Fibroblast of lung (primary cell): ENCODE measurements around the gene TBC1D22A. TPM values are rescaled to one million over a fixed set of nuclear protein-coding genes. Genes with fewer than 3 reads are reported as not detected.

Experiments
- DNase-seq, 2 donors: peaks; one replicate each; pipeline versions ENCODE4 v3.0.0 to v3.0.0-alpha.2; 2010; ENCODE audit warnings: low read depth in 2 of 2
- H2AFZ ChIP-seq: 2 replicates; pipeline ENCODE4 v1.5.1; 2012; ENCODE audit warnings: low read length, control low read depth, inconsistent platforms
- H3K27ac ChIP-seq: 2 replicates; pipeline ENCODE4 v1.5.1; 2011; ENCODE audit warnings: low read length, control low read depth; ENCODE audit not compliant: insufficient read depth
- H3K27me3 ChIP-seq: 2 replicates; pipeline ENCODE4 v1.5.1; 2011; ENCODE audit warnings: mild to moderate bottlenecking, low read length; ENCODE audit not compliant: control insufficient read depth, insufficient read depth
- H3K36me3 ChIP-seq: 2 replicates; pipeline ENCODE4 v1.5.1; 2011; ENCODE audit warnings: low read length; ENCODE audit not compliant: control insufficient read depth, insufficient read depth
- H3K4me1 ChIP-seq: 2 replicates; pipeline ENCODE4 v1.5.1; 2011; ENCODE audit warnings: low read length; ENCODE audit not compliant: control insufficient read depth, insufficient read depth; ENCODE audit errors: extremely low read depth
- H3K4me2 ChIP-seq: 2 replicates; pipeline ENCODE4 v1.5.1; 2011; ENCODE audit warnings: low read length, control low read depth; ENCODE audit not compliant: insufficient read depth; ENCODE audit errors: extremely low read depth
- H3K4me3 ChIP-seq, 4 experiments: fragments of 200-600 bp in 1 of 4; sonication (generic) in 1 of 4; replicated peaks in 1 of 4; 2 replicates each; pipeline ENCODE4 v1.5.1; 2011 to 2016; ENCODE audit warnings: low read length in 4 of 4, low read depth in 3 of 4, mild to moderate bottlenecking in 3 of 4, control low read depth in 2 of 4, inconsistent platforms in 1 of 4, mixed read lengths in 1 of 4; ENCODE audit not compliant: insufficient read depth in 1 of 4; ENCODE audit errors: control extremely low read depth in 1 of 4
- H3K79me2 ChIP-seq: 2 replicates; pipeline ENCODE4 v1.5.1; 2012; ENCODE audit warnings: mild to moderate bottlenecking, low read length, inconsistent platforms; ENCODE audit not compliant: control insufficient read depth, insufficient read depth
- H3K9ac ChIP-seq: 2 replicates; pipeline ENCODE4 v1.5.1; 2011; ENCODE audit warnings: mild to moderate bottlenecking, low read length, control low read depth; ENCODE audit not compliant: insufficient read depth
- H3K9me3 ChIP-seq: 2 replicates; pipeline ENCODE4 v1.5.1; 2012; ENCODE audit warnings: low read depth, low read length; ENCODE audit not compliant: control insufficient read depth, insufficient read depth
- H4K20me1 ChIP-seq: 2 replicates; pipeline ENCODE4 v1.5.1; 2011; ENCODE audit warnings: low read length; ENCODE audit not compliant: control insufficient read depth, insufficient read depth; ENCODE audit errors: extremely low read depth
- CTCF ChIP-seq, 2 donors: IDR thresholded peaks in 1 of 2; conservative IDR thresholded peaks in 1 of 2; 1 replicate in 1 of 2; 2 replicates in 1 of 2; pipeline ENCODE4 v1.5.1; 2011 to 2012; ENCODE audit warnings: low read length in 2 of 2, control low read depth in 1 of 2, inconsistent platforms in 1 of 2, low read depth in 1 of 2, mild to moderate bottlenecking in 1 of 2
- EZH2 ChIP-seq: IDR thresholded peaks from 2 replicates; pipeline ENCODE4 v1.5.1; 2012; ENCODE audit warnings: low read length, control low read depth, mild to moderate bottlenecking; ENCODE audit errors: missing control alignments
- polyA plus RNA-seq, 2 donors: library from polyadenylated mRNA; depleted of rRNA in 1 of 2; stranded (reverse) in 1 of 2; unstranded in 1 of 2; fragments of >200 nt; gene quantifications; 2 replicates each; pipeline ENCODE4 v1.2.1, GENCODE V29; 2011 to 2012; ENCODE audit warnings: missing spikeins in 1 of 2
- total RNA-seq: library from RNA; depleted of rRNA; stranded (reverse); fragments of >200 nt; gene quantifications from 2 replicates; pipeline ENCODE4 v1.2.1, GENCODE V29; 2014

Gene TBC1D22A
- total and polyA plus RNA-seq, 2 donors (not counting 1 experiment from before 2014, with no cell fraction given): 11.6 to 17.6 TPM

GRCh38 chr22:47039356-47039755, 276.9 kb downstream of the TBC1D22A start:
- H3K4me3 ChIP-seq: no peak overlapping the region
- no peak overlapping the region for H3K4me2 ChIP-seq
- TF ChIP-seq EZH2 (no peak), CTCF (conservative IDR thresholded peaks at IDR 0.05 in 1 of 2, IDR thresholded peaks at IDR 0.05 in 1 of 2; ENCODE audit: low read depth in 1 of 2, low read length in 2 of 2) (no peak)
- no peaks in the 10 kb centered on the region for H3K36me3 ChIP-seq
- no peaks in the 10 kb centered on the region for H3K27me3 ChIP-seq
- H3K9me3 ChIP-seq: no peaks in the 10 kb centered on the region
- H3K4me1 ChIP-seq: no peaks in the 10 kb centered on the region
- H3K27ac ChIP-seq: no peak overlapping the region
- H2AFZ ChIP-seq: no peak overlapping the region
- H3K9ac ChIP-seq: no peak overlapping the region
- no peaks in the 10 kb centered on the region for H4K20me1 ChIP-seq
- DNase-seq: no peak
- no peaks in the 10 kb centered on the region for H3K79me2 ChIP-seq

GRCh38 chr22:47040486-47041270, 278.2 kb downstream of the TBC1D22A start:
- TF ChIP-seq EZH2 (no peak), CTCF (conservative IDR thresholded peaks at IDR 0.05 in 1 of 2, IDR thresholded peaks at IDR 0.05 in 1 of 2; ENCODE audit: low read depth in 1 of 2, low read length in 2 of 2) (no peak)

GRCh38 chr22:47041271-47042115, 279.0 kb downstream of the TBC1D22A start:
- H2AFZ ChIP-seq: no peak overlapping the region
- DNase-seq: no peak
- TF ChIP-seq CTCF (conservative IDR thresholded peaks at IDR 0.05 in 1 of 2, IDR thresholded peaks at IDR 0.05 in 1 of 2; ENCODE audit: low read depth in 1 of 2, low read length in 2 of 2): no peak
- no peak for TF ChIP-seq EZH2
- no peaks in the 10 kb centered on the region for H3K4me1 ChIP-seq
- H3K4me2 ChIP-seq: no peak overlapping the region
- no peaks in the 10 kb centered on the region for H3K79me2 ChIP-seq
- H3K9me3 ChIP-seq: no peaks in the 10 kb centered on the region
- H3K9ac ChIP-seq: no peak overlapping the region
- H3K4me3 ChIP-seq: no peak overlapping the region
- H3K36me3 ChIP-seq: no peaks in the 10 kb centered on the region
- no peak overlapping the region for H3K27ac ChIP-seq
- no peaks in the 10 kb centered on the region for H3K27me3 ChIP-seq
- H4K20me1 ChIP-seq: no peaks in the 10 kb centered on the region

More at GRCh38 chr22:47040486-47041270, 278.2 kb downstream of the TBC1D22A start:
- Histone ChIP-seq H3K36me3 (no peaks in the 10 kb centered on the region), H3K4me1 (no peaks in the 10 kb centered on the region), H3K9me3 (no peaks in the 10 kb centered on the region), H3K27me3 (no peaks in the 10 kb centered on the region), H3K4me3 (no peak overlapping the region), H2AFZ (no peak overlapping the region), H3K27ac (no peak overlapping the region), H4K20me1 (no peaks in the 10 kb centered on the region), H3K79me2 (no peaks in the 10 kb centered on the region), H3K4me2 (no peak overlapping the region), H3K9ac (no peak overlapping the region)
- DNase-seq: no peak
